Esophagus squamous epithelium (tissue), 5 donors: ENCODE results near the gene COMMD4. TPM values are rescaled to one million over a fixed set of nuclear protein-coding genes. Genes with fewer than 3 reads are reported as not detected.

Experiments used
- DNase-seq: peaks from one replicate; lab custom pipeline; 2025; lab: John Stamatoyannopoulos, UW
- H3K27ac ChIP-seq, 4 donors: fragments of 200-600 bp; sonication (generic); one replicate each; pipeline ENCODE4 v1.5.1; 2016 to 2019; ENCODE audit warnings: mild to moderate bottlenecking in 1 of 4
- H3K27me3 ChIP-seq, 4 donors: fragments of 200-600 bp; sonication (generic); 1 replicate in 3 of 4; 2 replicates in 1 of 4; pipeline versions ENCODE4 v1.5.1 to v1.6.0; 2017 to 2021; ENCODE audit warnings: antibody characterized with exemption in 1 of 4
- H3K36me3 ChIP-seq, 3 donors: fragments of 200-600 bp; sonication (generic); one replicate each; pipeline ENCODE4 v1.5.1; 2016 to 2019
- H3K4me1 ChIP-seq, 3 donors: fragments of 200-600 bp; sonication (generic); one replicate each; pipeline ENCODE4 v1.5.1; 2017 to 2019
- H3K4me3 ChIP-seq, 4 donors: fragments of 200-600 bp; sonication (generic); 1 replicate in 3 of 4; 2 replicates in 1 of 4; pipeline ENCODE4 v1.5.1; 2016 to 2019; ENCODE audit warnings: mild to moderate bottlenecking in 2 of 4, moderate library complexity in 1 of 4
- H3K9me3 ChIP-seq, 3 donors: fragments of 200-600 bp; sonication (generic); one replicate each; pipeline ENCODE4 v1.5.1; 2016 to 2019
- POLR2A ChIP-seq, 4 donors: fragments of 450-650 bp; IDR thresholded peaks; one replicate each; pipeline ENCODE4 v1.6.1; 2017; ENCODE audit warnings: antibody characterized with exemption in 4 of 4, mild to moderate bottlenecking in 4 of 4, moderate library complexity in 3 of 4
- WGBS, 2 donors: methylation state at CpG; one replicate each; pipeline ENCODE4 v1.1.5; 2018; 5-methylcytosine and 5-hydroxymethylcytosine counted together
- intact Hi-C: fragments of 100-400 bp; cut with DNase I; formaldehyde crosslinking; loops from one replicate; pipeline ENCODE4 v1.15.0; 2022
- total RNA-seq, 4 donors: library from RNA; depleted of rRNA; stranded (reverse); fragments of >200 nt; gene quantifications; one replicate each; pipeline ENCODE4 v1.1.0, GENCODE V29; 2016
- TF ChIP-seq, protein P1 (sequence below), 6 experiments: fragments of 450-650 bp in 4 of 6; fragments of 200-600 bp in 2 of 6; sonication (generic) in 2 of 6; IDR thresholded peaks; one replicate each; pipeline ENCODE4 v1.5.1; 2016 to 2019; ENCODE audit warnings: antibody characterized with exemption in 6 of 6, mild to moderate bottlenecking in 4 of 6, moderate library complexity in 4 of 6
- donor health status: DM: yes; HTN: yes; CAD: no.

The COMMD4 gene
- total RNA-seq, 4 donors from 2014 or later: 35.5 to 54.4 (median 44.5) TPM

DNA sequence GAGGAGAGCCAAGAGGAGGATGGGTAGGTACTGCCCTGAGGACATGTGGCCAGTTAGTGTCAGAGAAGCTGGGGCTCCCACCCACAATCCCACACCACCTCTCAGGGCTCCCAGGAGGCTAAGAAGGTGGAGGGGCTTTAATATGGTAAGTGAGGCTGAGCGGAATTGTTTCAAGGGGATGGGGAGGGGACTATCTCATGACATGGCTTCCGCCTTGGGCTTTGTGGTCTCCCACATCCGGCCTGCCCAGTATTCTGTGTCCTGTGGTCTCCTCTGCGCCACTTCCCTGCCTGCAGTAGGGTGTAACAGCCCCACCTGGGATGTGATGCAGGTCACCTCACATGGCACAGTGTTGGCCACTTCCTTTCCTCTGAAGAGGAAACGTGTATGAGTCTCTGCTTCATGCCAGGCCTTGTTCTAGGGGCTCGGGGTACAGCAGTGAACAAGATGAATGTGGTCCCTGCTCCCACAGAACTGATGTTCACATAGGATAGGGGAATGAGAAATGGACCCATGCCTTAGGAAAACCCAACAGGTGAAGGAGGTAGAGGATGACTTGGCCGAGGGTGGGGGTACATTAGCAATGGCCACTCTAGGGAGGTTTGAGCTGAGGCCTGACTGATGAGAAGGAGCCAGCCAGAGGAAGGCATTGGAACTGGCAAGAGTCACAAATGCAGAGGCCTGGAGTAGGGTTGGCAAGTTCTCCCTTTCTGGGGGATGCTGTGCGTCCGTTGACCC, 14.2 kb downstream of the COMMD4 start:
- Histone ChIP-seq H3K4me3 (no peak overlapping the region), H3K36me3 (peaks cover 0 to 13% (median 4%) of the 10 kb centered on the region in 3 donors), H3K27me3 (no peaks in the 10 kb centered on the region), H3K4me1 (peaks cover 11 to 41% (median 14%) of the 10 kb centered on the region in 3 donors), H3K27ac (no peak overlapping the region), H3K9me3 (peaks cover 0 to 4% (median 0%) of the 10 kb centered on the region in 3 donors)
- 49 to 77% methylated on average over 8 to 9 of the region's 9 CpGs for WGBS, 2 donors
- no peak for TF ChIP-seq POLR2A (IDR thresholded peaks at IDR 0.05)
- TF ChIP-seq, protein P1, sequence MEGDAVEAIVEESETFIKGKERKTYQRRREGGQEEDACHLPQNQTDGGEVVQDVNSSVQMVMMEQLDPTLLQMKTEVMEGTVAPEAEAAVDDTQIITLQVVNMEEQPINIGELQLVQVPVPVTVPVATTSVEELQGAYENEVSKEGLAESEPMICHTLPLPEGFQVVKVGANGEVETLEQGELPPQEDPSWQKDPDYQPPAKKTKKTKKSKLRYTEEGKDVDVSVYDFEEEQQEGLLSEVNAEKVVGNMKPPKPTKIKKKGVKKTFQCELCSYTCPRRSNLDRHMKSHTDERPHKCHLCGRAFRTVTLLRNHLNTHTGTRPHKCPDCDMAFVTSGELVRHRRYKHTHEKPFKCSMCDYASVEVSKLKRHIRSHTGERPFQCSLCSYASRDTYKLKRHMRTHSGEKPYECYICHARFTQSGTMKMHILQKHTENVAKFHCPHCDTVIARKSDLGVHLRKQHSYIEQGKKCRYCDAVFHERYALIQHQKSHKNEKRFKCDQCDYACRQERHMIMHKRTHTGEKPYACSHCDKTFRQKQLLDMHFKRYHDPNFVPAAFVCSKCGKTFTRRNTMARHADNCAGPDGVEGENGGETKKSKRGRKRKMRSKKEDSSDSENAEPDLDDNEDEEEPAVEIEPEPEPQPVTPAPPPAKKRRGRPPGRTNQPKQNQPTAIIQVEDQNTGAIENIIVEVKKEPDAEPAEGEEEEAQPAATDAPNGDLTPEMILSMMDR (IDR thresholded peaks at IDR 0.05): no peak
- intact Hi-C loops: no loop called here
- no peak for DNase-seq

DNA sequence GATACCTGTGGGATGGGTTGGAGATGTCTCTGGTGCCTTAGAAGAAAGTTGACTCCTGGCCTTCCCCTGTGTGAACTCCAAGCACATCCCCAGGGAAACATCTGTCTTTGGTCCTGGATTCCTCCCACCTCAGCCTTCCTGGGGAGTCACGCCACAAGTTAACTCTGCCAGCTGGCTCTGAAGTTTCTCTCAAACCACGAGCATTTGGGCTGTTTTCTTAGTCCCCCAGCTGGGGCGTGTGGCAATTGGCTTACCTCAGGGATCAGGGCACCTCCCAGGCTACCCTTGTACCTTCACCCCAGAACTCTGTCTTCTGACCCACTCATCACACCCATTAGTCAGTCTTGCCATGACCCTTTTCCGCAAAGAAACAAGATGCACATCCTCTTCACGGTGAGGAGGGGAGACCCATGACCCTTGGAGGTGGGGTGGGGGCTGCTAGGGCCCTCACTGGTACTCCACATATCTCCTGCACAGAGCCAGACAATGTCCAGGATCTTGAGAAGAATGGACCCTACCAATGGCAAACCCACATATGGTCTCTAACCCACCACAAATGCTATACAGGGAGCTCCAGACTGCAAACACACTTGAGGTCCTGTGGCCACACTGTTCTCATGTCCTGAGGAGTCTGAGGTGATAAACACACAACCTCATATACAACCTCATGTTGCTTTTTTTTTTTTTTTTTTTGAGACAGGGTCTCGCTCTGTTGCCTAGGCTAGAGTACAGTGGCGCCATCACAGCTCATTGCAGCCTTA, 14.9 kb downstream of the COMMD4 start:
- Histone ChIP-seq H3K4me1 (peaks cover 11 to 41% (median 14%) of the 10 kb centered on the region in 3 donors), H3K9me3 (peaks cover 0 to 4% (median 0%) of the 10 kb centered on the region in 3 donors), H3K27ac (no peak overlapping the region), H3K4me3 (no peak overlapping the region), H3K36me3 (peaks cover 0 to 21% (median 6%) of the 10 kb centered on the region in 3 donors), H3K27me3 (no peaks in the 10 kb centered on the region)
- intact Hi-C loops: no loop called here
- WGBS, 2 donors: 67 to 83% methylated on average over 4 to 7 of the region's 7 CpGs
- TF ChIP-seq, protein P1 (IDR thresholded peaks at IDR 0.05): no peak
- TF ChIP-seq POLR2A (IDR thresholded peaks at IDR 0.05): no peak
- DNase-seq: no peak

DNA sequence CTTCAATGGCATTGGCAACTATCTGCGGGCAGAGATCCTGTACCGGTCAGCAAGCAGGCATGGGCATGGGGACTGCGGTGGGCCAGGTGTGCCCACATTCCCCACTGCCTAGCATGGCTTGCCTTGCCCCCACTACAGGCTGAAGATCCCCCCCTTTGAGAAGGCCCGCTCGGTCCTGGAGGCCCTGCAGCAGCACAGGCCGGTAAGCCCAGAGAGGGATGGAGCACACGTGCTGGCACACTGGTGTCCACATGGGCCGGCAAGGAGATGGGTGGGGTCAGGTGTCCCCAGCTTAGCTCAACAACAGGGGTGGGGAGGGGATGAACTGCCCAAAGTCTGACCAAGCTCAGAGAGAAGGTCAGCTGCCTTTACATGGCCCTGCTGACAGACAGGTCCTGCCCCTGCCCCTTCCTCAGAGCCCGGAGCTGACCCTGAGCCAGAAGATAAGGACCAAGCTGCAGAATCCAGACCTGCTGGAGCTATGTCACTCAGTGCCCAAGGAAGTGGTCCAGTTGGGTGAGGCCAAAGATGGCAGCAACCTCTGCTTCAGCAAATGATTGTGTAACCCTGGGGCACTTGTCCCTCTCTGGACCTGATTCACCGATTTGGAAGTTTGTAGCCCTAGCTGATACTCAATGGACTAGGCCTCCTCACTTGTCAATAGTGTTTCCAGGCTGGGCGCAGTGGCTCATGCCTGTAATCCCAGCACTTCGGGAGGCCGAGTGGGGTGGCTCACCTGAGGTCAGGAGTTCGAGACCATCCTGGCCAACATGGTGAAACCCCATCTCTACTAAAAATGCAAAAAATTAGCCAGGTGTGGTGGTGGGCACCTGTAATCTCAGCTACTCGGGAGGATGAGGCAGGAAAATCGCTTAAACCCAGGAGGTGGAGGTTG, 16.6 kb downstream of the COMMD4 start:
- WGBS, 2 donors: 84 to 96% methylated on average over 2 to 9 of the region's 16 CpGs
- Histone ChIP-seq H3K27me3 (no peaks in the 10 kb centered on the region), H3K9me3 (peaks cover 0 to 4% (median 0%) of the 10 kb centered on the region in 3 donors), H3K4me3 (no peak overlapping the region), H3K4me1 (peaks cover 11 to 25% (median 14%) of the 10 kb centered on the region in 3 donors), H3K36me3 (peaks cover 0 to 36% (median 15%) of the 10 kb centered on the region in 3 donors), H3K27ac (no peak overlapping the region)
- no peak for DNase-seq
- no peak for TF ChIP-seq POLR2A (IDR thresholded peaks at IDR 0.05)
- TF ChIP-seq, protein P1 (IDR thresholded peaks at IDR 0.05): no peak
- intact Hi-C loops: no loop called here

DNA sequence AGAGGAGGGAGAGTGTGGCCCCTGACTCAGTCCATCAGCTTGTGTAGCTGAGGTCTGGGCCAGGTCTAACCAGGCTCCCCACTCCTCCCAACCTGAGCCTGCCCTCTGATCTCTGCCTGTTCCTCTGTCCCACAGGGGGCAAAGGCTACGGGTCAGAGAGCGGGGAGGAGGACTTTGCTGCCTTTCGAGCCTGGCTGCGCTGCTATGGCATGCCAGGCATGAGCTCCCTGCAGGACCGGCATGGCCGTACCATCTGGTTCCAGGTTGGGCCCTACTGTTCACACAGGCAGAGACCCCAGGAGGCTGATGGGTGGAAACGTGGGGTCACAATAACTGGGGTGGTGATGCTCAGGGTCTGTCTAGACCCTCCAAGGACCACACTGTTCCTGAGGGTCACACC, 17.7 kb downstream of the COMMD4 start:
- no peaks in the 10 kb centered on the region for H3K27me3 ChIP-seq
- TF ChIP-seq POLR2A (IDR thresholded peaks at IDR 0.05): no peak
- TF ChIP-seq, protein P1 (IDR thresholded peaks at IDR 0.05): no peak
- H3K4me1 ChIP-seq: peaks cover 8 to 15% (median 8%) of the 10 kb centered on the region in 3 donors
- H3K9me3 ChIP-seq: peaks cover 0 to 4% (median 0%) of the 10 kb centered on the region in 3 donors
- no peak overlapping the region for H3K4me3 ChIP-seq
- DNase-seq: no peak
- intact Hi-C loops: no loop called here
- H3K36me3 ChIP-seq: peaks cover 0 to 48% (median 24%) of the 10 kb centered on the region in 3 donors
- no peak overlapping the region for H3K27ac ChIP-seq
- WGBS, 2 donors: 71 to 92% methylated on average over 2 to 3 of the region's 7 CpGs
